Right ventricle myocardium inferior (tissue), 1 donor: ENCODE data around the gene ABCA5. TPM values are rescaled to one million over a fixed set of nuclear protein-coding genes. Genes with fewer than 3 reads are reported as not detected.
A peak's percentile ranks its signal among the peaks of the same experiment; 100 is the strongest.

ENCODE experiments used
- ATAC-seq: fragments of 200-7000 bp; cut with Tn5 transposase; one replicate; pipeline ENCODE4 v1.9.1; 2020; ENCODE audit warnings: mild to moderate bottlenecking, moderate library complexity
- DNase-seq: peaks from one replicate; pipeline ENCODE4 v3.0.0; 2021; ENCODE audit errors: missing footprints
- intact Hi-C: fragments of 100-400 bp; cut with DNase I; formaldehyde crosslinking; loops from one replicate; pipeline ENCODE4 v1.11.0; 2022
- long read RNA-seq: library from polyadenylated mRNA; unstranded; transcript quantifications from one replicate; pipeline ENCODE4 v2.0.0, GENCODE V29; 2021
- total RNA-seq: library from RNA; stranded (reverse); fragmentation: NEBNext Ultra II Directional; extraction: Animal tissue kit (Norgen Biotek cat#: 25700); gene quantifications from one replicate; pipeline ENCODE4 v1.2.1, GENCODE V29; 2021
- donor health status: DM: no; HTN: yes; CAD: no; lungs with severe emphysema.

Gene ABCA5, protein sequence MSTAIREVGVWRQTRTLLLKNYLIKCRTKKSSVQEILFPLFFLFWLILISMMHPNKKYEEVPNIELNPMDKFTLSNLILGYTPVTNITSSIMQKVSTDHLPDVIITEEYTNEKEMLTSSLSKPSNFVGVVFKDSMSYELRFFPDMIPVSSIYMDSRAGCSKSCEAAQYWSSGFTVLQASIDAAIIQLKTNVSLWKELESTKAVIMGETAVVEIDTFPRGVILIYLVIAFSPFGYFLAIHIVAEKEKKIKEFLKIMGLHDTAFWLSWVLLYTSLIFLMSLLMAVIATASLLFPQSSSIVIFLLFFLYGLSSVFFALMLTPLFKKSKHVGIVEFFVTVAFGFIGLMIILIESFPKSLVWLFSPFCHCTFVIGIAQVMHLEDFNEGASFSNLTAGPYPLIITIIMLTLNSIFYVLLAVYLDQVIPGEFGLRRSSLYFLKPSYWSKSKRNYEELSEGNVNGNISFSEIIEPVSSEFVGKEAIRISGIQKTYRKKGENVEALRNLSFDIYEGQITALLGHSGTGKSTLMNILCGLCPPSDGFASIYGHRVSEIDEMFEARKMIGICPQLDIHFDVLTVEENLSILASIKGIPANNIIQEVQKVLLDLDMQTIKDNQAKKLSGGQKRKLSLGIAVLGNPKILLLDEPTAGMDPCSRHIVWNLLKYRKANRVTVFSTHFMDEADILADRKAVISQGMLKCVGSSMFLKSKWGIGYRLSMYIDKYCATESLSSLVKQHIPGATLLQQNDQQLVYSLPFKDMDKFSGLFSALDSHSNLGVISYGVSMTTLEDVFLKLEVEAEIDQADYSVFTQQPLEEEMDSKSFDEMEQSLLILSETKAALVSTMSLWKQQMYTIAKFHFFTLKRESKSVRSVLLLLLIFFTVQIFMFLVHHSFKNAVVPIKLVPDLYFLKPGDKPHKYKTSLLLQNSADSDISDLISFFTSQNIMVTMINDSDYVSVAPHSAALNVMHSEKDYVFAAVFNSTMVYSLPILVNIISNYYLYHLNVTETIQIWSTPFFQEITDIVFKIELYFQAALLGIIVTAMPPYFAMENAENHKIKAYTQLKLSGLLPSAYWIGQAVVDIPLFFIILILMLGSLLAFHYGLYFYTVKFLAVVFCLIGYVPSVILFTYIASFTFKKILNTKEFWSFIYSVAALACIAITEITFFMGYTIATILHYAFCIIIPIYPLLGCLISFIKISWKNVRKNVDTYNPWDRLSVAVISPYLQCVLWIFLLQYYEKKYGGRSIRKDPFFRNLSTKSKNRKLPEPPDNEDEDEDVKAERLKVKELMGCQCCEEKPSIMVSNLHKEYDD (N-terminal part only)
- 19.3 TPM for total RNA-seq
- long read RNA-seq, partial matches to known transcripts: 2 of 3 reads
- long read RNA-seq, other reads (novel, unspliced or antisense): 1 of 3 reads

GRCh38 chr17:69327060-69327831 lies at the start of gene ABCA5:
Gene ABCA5 (minus strand): TSS chr17:69327133. CDS start chr17:69314415, 12,718 bp downstream.
- DNase-seq (peak; percentile 92), ATAC-seq (peak; percentile 98)
- intact Hi-C loops: no loop called here

DNA sequence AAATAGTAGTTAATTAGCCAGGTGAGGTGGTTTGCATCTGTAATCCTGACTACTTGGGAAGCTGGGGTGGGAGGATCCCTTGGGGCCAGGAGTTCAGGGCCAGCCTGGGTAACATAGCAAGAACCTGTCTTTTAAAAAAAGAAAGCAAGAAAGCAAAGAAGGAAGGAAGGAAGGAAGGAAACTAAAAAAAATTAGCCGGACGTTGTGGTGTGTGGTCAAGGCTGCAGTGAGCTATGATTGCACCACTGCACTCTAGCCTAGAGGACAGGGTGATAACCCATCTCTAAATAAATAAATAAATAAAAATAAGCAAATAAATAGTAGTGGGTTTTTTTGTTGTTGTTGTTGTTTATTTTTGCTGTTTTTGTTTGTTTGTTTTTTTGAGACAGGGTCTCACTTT lies 48.3 kb upstream of the ABCA5 start:
- ATAC-seq (no peak), DNase-seq (no peak)
- intact Hi-C loops: no loop called here

DNA sequence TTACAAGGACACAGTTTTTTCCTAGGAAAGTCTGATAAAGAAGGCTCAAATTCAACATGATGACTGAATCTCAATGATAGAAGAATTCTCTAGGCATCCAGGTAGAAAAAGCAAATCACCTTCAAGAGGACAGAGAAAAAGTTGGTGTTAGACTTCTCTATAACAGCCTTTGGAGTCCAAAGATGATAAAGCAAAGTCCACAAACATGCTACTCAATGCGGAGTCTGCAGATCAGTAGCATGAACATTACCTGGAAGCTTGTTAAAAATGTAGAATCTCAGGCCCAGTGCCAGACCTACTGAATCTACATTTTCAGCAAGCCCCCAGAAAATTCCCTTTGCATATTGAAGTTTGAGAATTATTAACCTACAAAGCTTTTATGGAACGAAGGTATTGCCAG lies 46.1 kb upstream of the ABCA5 start:
- ATAC-seq (no peak), DNase-seq (no peak)
- intact Hi-C loops: no loop called here

- intact Hi-C loops: no loop called here
- DNase-seq (no peak), ATAC-seq (no peak)
Measured at GRCh38 chr17:69367298-69367697, 40.4 kb upstream of the ABCA5 start.

- ATAC-seq: no peak
Measured at GRCh38 chr17:69363488-69364210, 36.7 kb upstream of the ABCA5 start.

DNA sequence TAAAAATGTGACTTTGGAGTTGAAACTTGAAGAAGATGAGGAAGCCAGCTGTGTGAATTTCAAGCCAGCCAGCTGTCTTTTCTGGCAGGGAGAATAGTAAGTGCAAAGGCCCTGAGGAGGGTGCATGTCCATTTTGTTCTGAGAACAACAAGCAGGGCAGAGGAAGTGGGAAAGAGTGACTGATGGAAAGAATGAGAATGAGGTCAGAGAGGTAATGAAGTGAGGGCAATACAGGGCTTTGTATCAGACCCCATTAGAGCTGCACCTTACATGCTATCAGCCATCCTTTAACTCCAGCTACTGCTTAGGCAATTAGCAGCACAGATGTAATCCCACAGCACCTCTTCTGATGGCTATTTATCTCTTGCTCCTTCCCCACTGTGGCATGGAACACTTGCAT lies 34.2 kb upstream of the ABCA5 start:
- intact Hi-C loops: no loop called here
- ATAC-seq (no peak), DNase-seq (no peak)

More at GRCh38 chr17:69363488-69364210, 36.7 kb upstream of the ABCA5 start:
- no peak for DNase-seq
- intact Hi-C loops: no loop called here

GRCh38 chr17:69358688-69359596 lies 32.0 kb upstream of the ABCA5 start:
- DNase-seq: no peak
- ATAC-seq: no peak
- intact Hi-C loops: no loop called here

- ATAC-seq (no peak), DNase-seq (no peak)
- intact Hi-C loops: no loop called here
Measured at GRCh38 chr17:69357701-69358100, 30.8 kb upstream of the ABCA5 start.

DNA sequence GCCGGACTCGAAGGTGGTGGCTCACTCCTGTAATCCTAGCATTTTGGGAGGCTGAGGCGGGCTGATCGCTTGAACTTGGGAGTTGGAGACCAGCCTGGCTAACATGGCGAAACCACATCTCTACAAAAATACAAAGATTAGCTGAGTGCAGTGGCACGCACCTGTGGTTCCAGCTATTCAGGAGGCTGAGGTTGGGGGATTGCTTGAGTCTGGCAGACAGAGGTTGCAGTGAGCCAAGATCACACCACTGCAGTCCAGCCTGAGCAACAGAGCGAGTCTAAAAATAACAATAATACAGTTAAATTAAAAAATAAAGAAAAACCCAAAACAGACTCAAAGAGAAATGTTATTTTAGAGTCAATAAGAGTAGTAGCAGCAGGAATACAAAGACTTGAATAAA lies 29.7 kb upstream of the ABCA5 start:
- intact Hi-C loops: no loop called here
- ATAC-seq: no peak
- no peak for DNase-seq

GRCh38 chr17:69350911-69351310 lies 24.0 kb upstream of the ABCA5 start:
- ATAC-seq: no peak
- DNase-seq: no peak
- intact Hi-C loops: no loop called here

DNA sequence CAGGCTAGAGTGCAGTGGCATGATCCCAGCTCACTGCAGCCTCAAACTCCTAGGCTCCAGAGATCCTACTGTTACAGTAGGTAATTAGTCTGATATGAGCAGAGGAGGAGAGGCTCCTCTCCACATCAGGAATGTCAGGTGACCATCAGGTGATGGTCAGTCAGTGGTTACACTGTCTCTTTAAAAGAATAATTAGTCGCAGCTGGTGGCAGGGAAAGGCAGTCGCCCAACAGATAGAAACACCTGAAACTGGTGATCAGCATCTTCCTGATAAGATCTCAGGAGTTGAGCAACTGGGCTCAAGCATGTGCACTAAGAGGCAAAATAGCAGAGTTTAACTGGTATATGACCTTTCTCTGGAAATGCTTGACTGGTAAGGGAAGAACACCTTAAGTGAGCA lies 21.5 kb upstream of the ABCA5 start:
- ATAC-seq (no peak), DNase-seq (no peak)
- intact Hi-C loops: no loop called here

DNA sequence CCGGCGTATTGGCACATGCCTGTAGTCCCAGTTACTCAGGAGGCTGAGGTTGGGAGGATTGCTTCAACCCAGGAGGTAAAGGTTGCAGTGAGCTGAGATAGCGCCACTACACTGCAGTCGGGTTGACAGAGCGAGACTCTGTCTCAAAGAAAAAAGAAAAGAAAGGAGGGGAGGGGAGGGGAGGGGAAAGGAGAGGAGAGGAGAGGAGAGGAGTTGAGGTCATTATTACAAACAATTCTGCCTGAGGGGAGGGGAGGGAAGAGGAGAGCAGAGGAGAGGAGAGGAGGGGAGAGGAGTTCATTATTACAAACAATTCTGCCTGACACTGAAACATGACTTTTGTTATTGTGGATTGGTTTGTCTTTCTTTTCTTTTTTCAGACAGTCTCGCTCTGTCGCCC lies 19.8 kb upstream of the ABCA5 start:
- ATAC-seq: no peak
- intact Hi-C loops: no loop called here
- DNase-seq: no peak

DNA sequence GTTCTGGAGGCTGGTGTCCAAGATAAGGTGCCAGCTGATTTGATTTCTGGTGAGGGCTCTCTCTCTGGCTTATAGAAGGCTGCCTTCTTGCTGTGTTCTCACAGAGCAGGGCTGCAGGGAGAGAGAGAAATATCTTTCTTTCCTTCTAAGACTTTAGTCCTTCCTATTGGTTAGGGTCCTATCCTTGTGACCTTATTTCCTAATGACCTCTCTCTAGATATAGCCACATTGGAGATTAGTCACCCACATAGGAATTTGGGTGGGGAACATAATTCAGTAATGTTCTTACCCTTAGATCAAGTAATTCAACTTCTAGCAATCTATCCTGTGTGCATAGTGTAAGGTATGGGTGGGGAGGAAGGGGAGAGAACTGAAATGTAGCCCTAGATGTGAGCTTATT lies 18.0 kb upstream of the ABCA5 start:
- ATAC-seq: no peak
- DNase-seq: no peak
- intact Hi-C loops: no loop called here

GRCh38 chr17:69342896-69343644 lies 16.1 kb upstream of the ABCA5 start:
- DNase-seq: no peak

DNA sequence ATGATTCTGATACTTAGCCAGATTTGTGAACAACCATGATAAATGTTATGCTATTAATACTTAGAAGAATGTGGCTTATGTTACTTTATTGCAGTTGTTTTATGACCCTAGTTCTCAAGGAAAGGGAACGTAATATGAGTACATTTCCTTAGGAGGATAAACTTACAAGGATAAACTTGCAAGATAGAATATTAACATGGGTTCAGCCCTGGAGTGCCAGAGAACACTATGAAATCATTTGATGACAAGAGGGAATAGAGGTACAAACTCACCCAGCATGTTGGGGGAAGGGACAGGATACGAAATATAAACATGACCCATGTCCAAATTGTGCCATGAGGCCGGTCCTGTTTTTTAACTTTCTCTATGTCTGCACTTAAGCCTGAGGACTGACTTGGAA lies 13.0 kb upstream of the ABCA5 start:
- ATAC-seq (no peak), DNase-seq (no peak)
- intact Hi-C loops: no loop called here

More at GRCh38 chr17:69342896-69343644, 16.1 kb upstream of the ABCA5 start:
- no peak for ATAC-seq
- intact Hi-C loops: no loop called here

GRCh38 chr17:69336996-69337395 lies 10.1 kb upstream of the ABCA5 start:
- no peak for ATAC-seq
- no peak for DNase-seq
- intact Hi-C loops: no loop called here
